Measurements from ENCODE around the gene FAM20C.

The FAM20C gene

DNA sequence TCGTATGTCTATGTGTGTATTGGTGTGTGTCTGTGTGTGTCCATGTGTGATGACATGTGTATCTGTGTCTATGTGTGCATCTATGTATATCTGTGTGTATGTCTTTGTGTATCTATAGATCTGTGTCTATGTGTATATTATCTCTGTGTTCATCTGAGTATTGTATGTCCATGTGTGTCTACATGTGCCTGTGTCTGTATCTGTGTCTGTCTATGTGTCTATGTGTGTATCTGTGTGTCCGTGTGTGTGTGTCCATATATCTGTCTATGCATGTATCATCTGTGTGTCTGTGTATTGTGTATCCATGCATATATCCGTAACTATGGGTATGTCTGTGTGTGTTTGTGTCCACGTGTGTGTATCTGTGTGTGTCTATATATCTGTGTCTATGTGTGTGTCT, 2.7 kb upstream of the FAM20C start:
- peaks cover 0 to 9% (median 0%) of the 10 kb centered on the region in 11 experiments; a peak in 1 of 22 replicates for H3K9me3 ChIP-seq (replicated peaks in 1 of 11)
- no peak overlapping the region for H3K4me2 ChIP-seq
- H3K4me3 ChIP-seq = no peak overlapping the region
- peaks cover 10 to 28% (median 21%) of the 10 kb centered on the region in 11 experiments; a peak in 20 of 22 replicates for H3K27me3 ChIP-seq
- peaks cover 0 to 19% (median 3%) of the 10 kb centered on the region in 11 experiments; a peak in 10 of 22 replicates for H3K36me3 ChIP-seq
- peaks cover 16 to 31% (median 20%) of the 10 kb centered on the region in 11 experiments for H4K20me1 ChIP-seq
- no peak overlapping the region for H3K27ac ChIP-seq
- no peak overlapping the region for H3K9ac ChIP-seq
- peaks cover 25 to 71% (median 55%) of the 10 kb centered on the region in 10 experiments for H3K4me1 ChIP-seq
- no peak for TF ChIP-seq Cebpa-rat (IDR thresholded peaks at IDR 0.05)

- Histone ChIP-seq H3K9ac (peak overlapping the region in 7 of 11 experiments; percentile 53 to 88 (median 81); a peak in 11 of 22 replicates), H4K20me1 (peaks cover 21 to 36% (median 24%) of the 10 kb centered on the region in 11 experiments), H3K27me3 (peaks cover 10 to 32% (median 25%) of the 10 kb centered on the region in 11 experiments; a peak in 20 of 22 replicates), H3K4me2 (peak overlapping the region in 9 of 11 experiments; percentile 81 to 98 (median 93); a peak in 17 of 22 replicates), H3K27ac (peak overlapping the region in 4 of 11 experiments; percentile 57 to 67 (median 63); a peak in 6 of 22 replicates), H3K4me1 (peaks cover 30 to 75% (median 55%) of the 10 kb centered on the region in 10 experiments), H3K4me3 (no peak overlapping the region), H3K36me3 (peaks cover under 1 to 24% (median 8%) of the 10 kb centered on the region in 11 experiments; a peak in 18 of 22 replicates), H3K9me3 (replicated peaks in 1 of 11) (peaks cover 0 to 9% (median 0%) of the 10 kb centered on the region in 11 experiments; a peak in 1 of 22 replicates)
- no peak for TF ChIP-seq Cebpa-rat (IDR thresholded peaks at IDR 0.05)
Measured at GRCh38 chr7:190196-190595, 2.2 kb upstream of the FAM20C start.

DNA sequence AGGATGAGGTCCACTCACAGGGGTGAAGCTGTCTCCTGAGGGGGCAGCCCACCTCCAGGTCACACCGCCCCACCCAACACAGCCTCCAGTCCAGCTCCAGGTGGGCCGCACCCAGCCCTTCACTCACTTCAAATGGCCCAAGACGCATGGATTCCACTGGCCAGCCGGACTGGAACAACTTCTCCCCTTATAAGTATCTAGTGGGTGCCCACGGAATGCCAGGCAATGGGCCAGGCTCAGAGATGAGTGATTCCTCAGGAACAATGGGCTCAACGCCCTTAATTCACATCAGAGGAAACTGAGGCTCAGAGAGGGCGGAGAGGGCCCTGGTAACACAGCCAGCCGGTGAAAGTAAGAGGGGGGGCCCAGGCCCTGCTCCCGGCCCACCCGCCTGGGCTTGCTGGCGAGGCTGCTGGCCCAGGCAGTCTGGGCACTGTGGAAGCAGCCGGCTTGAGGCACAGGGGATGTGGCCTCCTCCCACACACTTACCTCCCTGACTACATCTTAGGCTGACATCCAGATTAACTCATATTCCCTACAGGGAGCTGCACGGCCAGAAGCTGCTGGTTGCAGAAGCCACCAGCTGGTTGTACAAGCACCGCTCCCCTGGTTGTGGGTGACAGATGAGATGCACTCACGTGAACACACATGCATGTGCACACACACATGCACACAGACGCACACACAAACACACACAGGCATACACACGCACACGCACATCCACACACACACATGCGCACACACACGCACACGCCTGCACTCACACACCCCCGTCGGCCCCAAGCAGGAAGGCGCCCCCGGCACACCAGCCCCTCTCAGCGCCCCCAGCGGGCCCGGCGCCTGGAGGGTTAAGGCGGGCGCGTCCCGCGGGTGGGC, 1.0 kb upstream of the FAM20C start:
- Histone ChIP-seq H3K4me2 (peak overlapping the region; percentile 81 to 98 (median 93)), H3K27me3 (peaks cover 10 to 32% (median 26%) of the 10 kb centered on the region in 11 experiments; a peak in 20 of 22 replicates), H3K9ac (peak overlapping the region; percentile 28 to 89 (median 83); a peak in 20 of 22 replicates), H4K20me1 (peaks cover 33 to 47% (median 36%) of the 10 kb centered on the region in 11 experiments), H3K9me3 (replicated peaks in 1 of 11) (peaks cover 0 to 9% (median 0%) of the 10 kb centered on the region in 11 experiments; a peak in 1 of 22 replicates), H3K4me1 (peaks cover 41 to 80% (median 65%) of the 10 kb centered on the region in 10 experiments), H3K27ac (peak overlapping the region in 10 of 11 experiments; percentile 57 to 85 (median 78); a peak in 17 of 22 replicates), H3K4me3 (peak overlapping the region; percentile 71 to 99 (median 86); a peak in 19 of 20 replicates), H3K36me3 (peaks cover 12 to 35% (median 20%) of the 10 kb centered on the region in 11 experiments; a peak in 21 of 22 replicates)
- TF ChIP-seq Cebpa-rat (IDR thresholded peaks at IDR 0.05) = peak in 1 of 11 experiments; percentile 18; a peak in 1 of 22 replicates

GRCh38 chr7:192701-193480, 520 bp downstream of the FAM20C start:
- Histone ChIP-seq H3K36me3 (peaks cover 28 to 51% (median 35%) of the 10 kb centered on the region in 11 experiments), H3K27me3 (peaks cover 0 to 32% (median 25%) of the 10 kb centered on the region in 11 experiments; a peak in 17 of 22 replicates), H3K4me1 (peaks cover 47 to 73% (median 61%) of the 10 kb centered on the region in 10 experiments), H3K9ac (peak overlapping the region; percentile 72 to 93 (median 83)), H3K4me3 (peak overlapping the region; percentile 71 to 99 (median 86)), H3K4me2 (peak overlapping the region; percentile 93 to 99 (median 97)), H3K9me3 (replicated peaks in 1 of 11) (peaks cover 0 to 9% (median 0%) of the 10 kb centered on the region in 11 experiments; a peak in 1 of 22 replicates), H3K27ac (peak overlapping the region; percentile 49 to 78 (median 74)), H4K20me1 (peaks cover 48 to 63% (median 51%) of the 10 kb centered on the region in 11 experiments)
- TF ChIP-seq Cebpa-rat (IDR thresholded peaks at IDR 0.05) = no peak

DNA sequence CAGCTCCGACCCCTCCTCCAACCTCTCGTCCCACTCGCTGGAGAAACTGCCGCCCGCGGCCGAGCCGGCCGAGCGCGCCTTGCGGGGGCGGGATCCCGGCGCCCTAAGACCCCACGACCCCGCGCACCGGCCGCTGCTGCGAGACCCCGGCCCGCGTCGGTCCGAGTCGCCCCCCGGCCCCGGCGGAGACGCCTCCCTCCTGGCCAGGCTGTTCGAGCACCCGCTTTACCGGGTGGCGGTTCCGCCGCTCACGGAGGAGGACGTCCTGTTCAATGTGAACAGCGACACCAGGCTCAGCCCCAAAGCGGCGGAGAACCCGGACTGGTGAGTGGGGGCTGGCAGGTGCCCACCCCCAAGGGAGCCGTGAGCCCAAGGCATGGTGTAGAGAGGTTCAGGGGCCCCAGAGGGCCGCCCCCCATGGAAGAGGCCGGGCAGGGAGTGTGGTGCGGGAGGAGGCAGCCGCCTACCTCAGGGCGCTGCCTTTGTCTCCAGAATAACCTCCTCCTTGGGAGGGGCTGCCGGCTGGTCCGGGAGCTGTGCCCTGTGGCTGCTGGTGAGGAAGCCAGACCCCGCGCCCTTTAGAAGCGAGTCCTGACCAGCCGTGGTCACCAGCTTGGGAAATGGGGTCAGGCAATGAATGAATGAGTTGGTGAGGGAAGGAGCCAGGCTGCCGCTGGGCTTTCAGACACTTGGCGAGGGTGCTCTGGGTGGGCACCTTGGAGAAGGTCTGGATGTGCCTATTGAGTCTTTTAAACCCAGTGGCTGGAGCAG, 1.3 kb downstream of the FAM20C start:
- H3K9ac ChIP-seq = peak overlapping the region; percentile 72 to 93 (median 83)
- peak overlapping the region; percentile 71 to 99 (median 86) for H3K4me3 ChIP-seq

GRCh38 chr7:194252-195009, 2.1 kb downstream of the FAM20C start:
- peak overlapping the region; percentile 93 to 99 (median 97) for H3K4me2 ChIP-seq
- H3K27me3 ChIP-seq = peaks cover 0 to 32% (median 25%) of the 10 kb centered on the region in 11 experiments; a peak in 17 of 22 replicates
- H3K9ac ChIP-seq = peak overlapping the region; percentile 72 to 93 (median 83)
- peaks cover 0 to 9% (median 0%) of the 10 kb centered on the region in 11 experiments; a peak in 1 of 22 replicates for H3K9me3 ChIP-seq (replicated peaks in 1 of 11)
- peak overlapping the region; percentile 71 to 99 (median 86) for H3K4me3 ChIP-seq
- peak overlapping the region; percentile 49 to 78 (median 74); a peak in 18 of 22 replicates for H3K27ac ChIP-seq
- H3K4me1 ChIP-seq = peaks cover 42 to 64% (median 53%) of the 10 kb centered on the region in 10 experiments
- peaks cover 62 to 78% (median 67%) of the 10 kb centered on the region in 11 experiments for H4K20me1 ChIP-seq
- peaks cover 43 to 66% (median 50%) of the 10 kb centered on the region in 11 experiments for H3K36me3 ChIP-seq
- no peak for TF ChIP-seq Cebpa-rat (IDR thresholded peaks at IDR 0.05)

More for the DNA sequence above, 1.3 kb downstream of the FAM20C start:
- no peak for TF ChIP-seq Cebpa-rat (IDR thresholded peaks at IDR 0.05)
- Histone ChIP-seq H4K20me1 (peaks cover 56 to 71% (median 59%) of the 10 kb centered on the region in 11 experiments), H3K27me3 (peaks cover 0 to 32% (median 25%) of the 10 kb centered on the region in 11 experiments; a peak in 17 of 22 replicates), H3K9me3 (replicated peaks in 1 of 11) (peaks cover 0 to 9% (median 0%) of the 10 kb centered on the region in 11 experiments; a peak in 1 of 22 replicates), H3K36me3 (peaks cover 36 to 58% (median 43%) of the 10 kb centered on the region in 11 experiments), H3K27ac (peak overlapping the region; percentile 49 to 78 (median 74)), H3K4me2 (peak overlapping the region; percentile 93 to 99 (median 97)), H3K4me1 (peaks cover 42 to 66% (median 55%) of the 10 kb centered on the region in 10 experiments)
